ENCODE measurements around the gene EGLN2.
A peak's percentile ranks its signal among the peaks of the same experiment; 100 is the strongest.
"Not testable (repeated sequence)": the region's sequence is repeated elsewhere in the genome, so short reads cannot be mapped to it uniquely, and the experiment has no call there.

EGLN2 gene

DNA sequence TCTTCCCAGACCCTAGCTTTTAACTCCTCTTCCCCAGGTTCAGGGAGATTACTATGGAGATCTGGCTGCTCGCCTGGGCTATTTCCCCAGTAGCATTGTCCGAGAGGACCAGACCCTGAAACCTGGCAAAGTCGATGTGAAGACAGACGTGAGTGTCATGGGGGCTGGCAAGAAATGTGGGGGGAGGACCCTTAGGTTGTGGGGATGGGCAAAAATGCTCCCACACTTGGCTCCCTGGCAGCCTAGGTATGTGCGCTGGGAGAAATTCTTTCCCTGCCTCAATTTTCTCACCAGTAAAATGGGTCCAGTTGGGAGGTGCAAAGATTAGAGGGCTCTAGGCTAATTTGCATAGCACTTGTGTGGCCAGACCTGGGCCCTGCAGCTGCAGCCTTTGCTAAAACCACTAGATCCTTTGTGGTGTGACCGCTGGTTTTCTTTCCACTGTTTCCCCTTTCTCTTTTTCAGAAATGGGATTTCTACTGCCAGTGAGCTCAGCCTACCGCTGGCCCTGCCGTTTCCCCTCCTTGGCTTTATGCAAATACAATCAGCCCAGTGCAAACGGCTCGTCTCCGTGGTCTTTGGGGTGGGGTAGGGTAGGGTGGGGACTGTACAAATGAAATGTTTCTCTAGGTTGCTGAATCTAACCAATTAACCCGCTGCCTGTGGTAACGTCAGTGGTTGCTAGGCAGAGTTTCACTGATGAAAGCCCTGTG, 21.9 kb upstream of the EGLN2 start:
- peak; percentile 97 for DNase-seq

DNA sequence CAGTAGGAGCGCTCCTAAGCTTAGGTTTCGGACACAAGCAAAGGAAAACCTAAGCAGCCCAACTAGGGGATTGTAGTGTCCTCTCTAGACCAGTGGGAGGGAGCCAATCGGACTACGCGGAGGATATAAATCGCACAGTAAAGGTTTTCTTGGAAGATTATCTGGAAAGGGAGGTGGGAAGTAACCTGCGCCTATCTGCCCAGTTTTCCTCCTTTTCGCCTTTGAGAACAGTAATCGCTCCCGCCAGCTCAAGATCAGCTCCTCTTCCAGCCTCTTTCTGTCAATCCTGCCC, 21.4 kb upstream of the EGLN2 start:
- no peak for DNase-seq

DNA sequence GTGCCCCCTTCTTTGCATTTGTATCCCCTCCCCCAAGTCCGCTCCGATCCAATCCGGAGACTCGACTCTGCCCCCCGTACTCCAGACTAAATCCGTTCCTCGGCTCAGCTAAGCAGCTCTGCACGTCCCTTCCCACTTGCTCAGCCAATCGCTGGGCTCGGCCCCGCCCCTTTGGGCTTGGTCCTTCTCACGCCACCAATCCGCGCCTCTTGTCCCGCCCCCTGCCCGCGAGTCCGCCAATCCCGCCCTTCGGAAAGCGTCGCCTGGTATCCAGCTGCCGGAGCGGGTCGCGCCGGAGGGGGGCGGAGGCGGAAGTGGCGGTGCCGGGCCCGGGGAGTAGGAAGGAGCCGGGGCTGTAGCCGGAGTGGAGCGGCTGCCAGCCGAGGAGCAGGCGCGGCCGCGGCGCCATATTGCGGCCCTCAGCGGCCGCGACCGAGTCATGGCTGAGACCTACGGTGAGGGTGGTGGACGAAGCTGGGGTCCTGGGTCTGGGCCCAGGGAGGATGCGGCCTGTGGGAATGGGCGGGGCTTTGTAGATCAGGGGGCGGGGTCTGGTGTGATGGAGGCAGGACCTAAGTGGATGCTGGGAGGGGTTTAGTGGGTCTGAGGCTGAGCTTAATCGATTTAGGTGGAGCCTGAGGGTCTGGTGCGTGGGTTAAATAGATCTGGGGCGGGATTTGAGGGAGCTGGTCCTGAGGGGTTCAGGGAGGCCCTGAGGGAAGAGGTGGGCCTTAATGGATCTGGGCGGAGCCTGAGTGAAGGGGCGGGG, 20.9 kb upstream of the EGLN2 start, which contains the start of gene RAB4B:
TSS of gene RAB4B (plus strand) at position 311 of the 769 bp plus-strand sequence. CDS start at position 440, 129 bp downstream.
- peak; percentile 99 for DNase-seq

DNA sequence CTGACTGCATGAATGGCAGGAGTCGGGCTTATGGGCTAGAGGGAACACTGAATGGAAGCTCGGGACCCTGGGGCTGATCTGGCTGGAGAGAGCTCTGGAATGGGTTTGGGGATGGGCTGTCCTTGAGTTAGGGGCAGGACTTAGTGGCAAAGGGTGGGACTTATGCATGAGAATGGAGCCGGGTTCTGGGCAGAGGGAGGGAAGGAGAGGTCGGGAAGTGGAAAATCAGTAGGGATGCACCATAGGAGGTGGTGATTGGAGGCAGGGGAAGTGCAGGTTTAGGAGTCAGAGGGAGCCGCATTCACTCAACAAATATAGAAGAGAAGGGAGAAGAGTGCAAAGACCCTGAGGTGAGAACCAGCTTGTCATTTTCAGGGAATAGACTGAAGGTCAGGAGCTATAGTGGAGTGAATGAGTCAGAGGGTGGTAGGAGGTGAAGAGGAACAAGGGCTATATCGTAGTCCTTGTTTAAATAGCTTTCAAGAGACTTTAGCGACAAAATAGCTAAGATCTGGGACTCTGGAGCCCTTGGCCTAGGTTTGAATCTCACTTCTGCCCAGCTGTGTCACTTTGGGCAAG, 20.2 kb upstream of the EGLN2 start:
- DNase-seq: no peak

DNA sequence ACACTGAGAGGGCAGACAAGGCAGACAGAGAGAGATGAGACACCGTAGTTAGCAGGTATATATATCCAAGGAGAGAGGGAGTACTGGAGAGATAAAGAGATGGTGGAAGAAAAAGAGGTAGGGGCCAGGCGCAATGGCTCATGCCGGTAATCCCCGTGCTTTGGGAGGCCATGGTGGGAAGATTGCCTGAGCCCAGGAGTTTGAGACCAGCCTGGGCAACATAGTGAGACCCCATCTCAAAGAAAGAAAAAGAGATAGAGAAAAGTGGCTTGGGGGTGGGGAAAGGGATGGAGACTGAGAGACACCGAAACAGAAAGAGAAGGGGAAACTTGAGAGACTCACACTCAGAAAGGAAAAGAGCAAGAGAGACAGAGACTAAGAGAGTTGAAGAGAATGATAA, 18.4 kb upstream of the EGLN2 start:
- no peak for DNase-seq

DNA sequence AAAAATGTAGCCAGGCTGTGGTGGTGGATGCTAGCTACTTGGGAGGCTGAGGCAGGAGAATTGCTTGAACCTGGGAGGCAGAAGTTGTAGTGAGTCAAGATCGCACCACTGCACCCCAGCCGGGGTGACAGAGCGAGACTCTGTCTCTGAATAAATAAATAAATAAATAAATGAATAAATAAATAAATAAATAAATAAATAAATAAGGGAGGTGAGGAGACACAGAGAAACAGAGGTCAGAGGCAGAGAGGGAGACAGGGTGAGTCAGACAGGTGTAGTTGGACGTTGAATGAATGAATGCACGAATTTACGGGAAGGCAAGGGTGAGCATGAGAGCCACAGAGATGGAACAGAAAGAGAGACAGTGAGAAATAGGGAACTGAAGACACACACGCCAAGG, 17.9 kb upstream of the EGLN2 start:
- no peak for DNase-seq

DNA sequence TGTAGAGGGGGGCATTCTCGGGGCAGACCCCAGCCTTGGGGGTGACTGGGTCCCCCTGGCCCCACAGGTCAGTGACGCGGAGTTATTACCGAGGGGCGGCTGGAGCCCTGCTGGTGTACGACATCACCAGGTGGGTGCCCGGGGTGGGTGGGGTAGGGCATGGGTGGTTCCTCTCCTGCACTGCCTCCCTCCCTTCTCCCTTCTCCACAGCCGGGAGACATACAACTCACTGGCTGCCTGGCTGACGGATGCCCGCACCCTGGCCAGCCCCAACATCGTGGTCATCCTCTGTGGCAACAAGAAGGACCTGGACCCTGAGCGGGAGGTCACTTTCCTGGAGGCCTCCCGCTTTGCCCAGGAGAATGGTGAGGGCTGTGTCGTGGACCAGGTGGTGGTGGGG, 15.3 kb upstream of the EGLN2 start:
- DNase-seq: no peak

DNA sequence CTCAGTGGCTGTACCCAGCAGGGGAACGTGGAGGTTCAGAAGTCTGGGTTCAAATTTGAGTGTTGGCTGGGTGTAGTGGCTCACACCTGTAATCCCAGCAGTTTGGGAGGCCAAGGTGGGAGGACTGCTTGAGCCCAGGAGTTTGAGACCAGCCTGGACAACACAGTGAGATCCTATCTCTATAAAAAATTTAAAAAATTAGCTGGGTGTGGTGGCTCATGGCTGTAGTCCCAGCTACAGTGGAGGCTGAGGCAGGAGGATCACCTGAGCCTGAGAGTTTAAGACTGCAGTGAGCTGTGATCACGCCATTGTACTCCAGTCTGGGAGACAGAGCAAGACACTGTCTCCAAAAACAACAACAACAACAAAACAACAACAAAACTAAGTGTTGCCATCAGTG, 14.8 kb upstream of the EGLN2 start:
- not testable (repeated sequence) for DNase-seq

DNA sequence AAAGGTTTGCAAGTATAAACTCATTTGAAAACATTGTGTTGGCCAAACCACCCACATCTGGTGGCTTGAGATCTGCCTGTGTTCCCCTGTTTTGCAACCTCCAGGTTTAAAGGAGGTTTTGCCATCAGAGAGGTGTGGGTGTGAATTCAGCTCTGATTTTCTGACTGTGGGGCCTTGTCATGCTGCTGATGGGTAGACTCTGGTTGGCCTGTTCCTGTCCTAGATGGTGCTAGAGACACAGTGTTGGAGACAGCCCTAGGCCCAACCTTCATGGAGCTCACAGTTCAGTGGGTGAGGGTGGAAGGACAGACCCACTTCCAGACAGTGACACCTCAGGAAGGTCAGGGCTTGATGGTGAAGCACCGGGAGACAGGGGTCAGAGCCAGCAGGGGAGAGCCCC, 13.5 kb upstream of the EGLN2 start:
- DNase-seq: no peak

DNA sequence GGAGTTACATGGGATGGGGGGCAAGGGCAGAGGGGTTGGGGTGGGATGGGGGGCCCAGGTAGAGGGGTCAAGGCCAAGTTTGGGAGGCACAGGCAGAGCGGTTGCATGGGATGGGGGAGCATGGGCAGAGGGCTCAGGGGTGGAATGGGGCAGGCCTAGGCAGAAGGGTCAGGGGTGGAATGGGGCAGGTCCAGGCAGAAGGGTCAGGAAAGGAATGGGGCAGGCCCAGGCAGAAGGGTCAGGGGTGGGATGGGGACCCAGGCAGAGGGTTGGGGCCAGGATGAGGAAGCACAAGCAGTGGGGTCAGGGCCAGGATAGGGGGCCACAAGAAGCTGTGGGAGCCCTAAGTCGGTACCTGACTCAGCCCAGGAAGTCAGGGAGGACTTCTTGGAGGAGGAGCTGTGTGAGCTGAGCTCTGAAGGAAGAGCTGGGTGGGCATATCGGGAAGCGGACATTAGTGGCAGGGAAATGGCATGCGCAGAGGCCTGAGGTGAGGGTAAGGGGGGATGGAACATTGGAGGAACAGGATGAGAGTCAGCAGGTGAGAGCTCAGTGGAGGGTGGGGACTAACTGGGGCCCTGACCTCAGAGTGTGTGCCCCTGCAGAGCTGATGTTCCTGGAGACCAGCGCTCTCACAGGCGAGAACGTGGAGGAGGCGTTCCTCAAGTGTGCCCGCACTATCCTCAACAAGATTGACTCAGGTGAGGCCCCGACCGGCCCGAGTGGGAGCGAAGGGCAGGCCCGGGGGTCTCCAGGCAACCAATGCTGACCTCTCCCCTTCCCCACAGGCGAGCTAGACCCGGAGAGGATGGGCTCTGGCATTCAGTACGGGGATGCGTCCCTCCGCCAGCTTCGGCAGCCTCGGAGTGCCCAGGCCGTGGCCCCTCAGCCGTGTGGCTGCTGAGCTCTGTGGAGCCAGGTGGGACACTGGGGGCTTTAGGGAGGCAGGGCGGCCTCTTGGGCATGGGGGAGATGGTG, 12.6 kb upstream of the EGLN2 start:
- no peak for DNase-seq

DNA sequence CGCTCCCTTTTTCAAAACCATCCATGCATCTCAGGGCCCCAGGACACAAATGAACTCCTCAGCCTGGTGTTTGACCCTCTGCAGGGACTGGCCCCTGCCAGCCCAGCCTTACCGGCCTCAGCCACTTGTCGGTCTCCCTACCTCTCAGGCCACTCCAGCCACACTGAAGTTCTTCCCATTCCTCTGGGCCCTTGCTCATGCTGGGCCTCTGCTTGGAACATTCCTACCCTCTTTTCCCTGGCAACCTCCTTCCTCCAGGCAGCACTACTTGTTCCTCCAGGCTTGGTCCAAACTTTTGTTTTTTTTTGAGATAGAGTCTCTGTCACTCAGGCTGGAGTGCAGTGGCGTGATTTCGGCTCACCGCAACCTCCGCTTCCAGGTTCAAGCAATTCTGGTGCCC, 7.6 kb upstream of the EGLN2 start:
- DNase-seq: no peak

DNA sequence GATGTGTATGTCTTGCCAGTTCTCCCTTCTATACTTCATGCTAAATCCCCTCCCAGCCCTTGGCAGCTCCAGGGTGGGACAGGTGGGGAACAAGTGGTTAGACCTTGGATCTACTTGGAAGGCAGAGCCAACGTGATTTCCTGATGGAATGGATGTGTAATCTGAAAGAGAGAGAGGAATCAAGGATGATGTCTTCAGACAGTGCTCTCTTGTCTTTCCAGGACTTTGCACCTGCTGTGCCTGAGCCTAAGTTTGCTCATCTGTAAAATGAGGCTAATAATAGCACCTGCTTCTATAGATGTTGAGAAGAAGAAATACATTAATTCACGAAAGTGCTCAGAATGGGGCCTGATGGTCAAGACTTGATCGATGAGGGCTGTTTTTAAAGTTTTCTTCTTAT, 7.0 kb upstream of the EGLN2 start:
- DNase-seq: no peak

DNA sequence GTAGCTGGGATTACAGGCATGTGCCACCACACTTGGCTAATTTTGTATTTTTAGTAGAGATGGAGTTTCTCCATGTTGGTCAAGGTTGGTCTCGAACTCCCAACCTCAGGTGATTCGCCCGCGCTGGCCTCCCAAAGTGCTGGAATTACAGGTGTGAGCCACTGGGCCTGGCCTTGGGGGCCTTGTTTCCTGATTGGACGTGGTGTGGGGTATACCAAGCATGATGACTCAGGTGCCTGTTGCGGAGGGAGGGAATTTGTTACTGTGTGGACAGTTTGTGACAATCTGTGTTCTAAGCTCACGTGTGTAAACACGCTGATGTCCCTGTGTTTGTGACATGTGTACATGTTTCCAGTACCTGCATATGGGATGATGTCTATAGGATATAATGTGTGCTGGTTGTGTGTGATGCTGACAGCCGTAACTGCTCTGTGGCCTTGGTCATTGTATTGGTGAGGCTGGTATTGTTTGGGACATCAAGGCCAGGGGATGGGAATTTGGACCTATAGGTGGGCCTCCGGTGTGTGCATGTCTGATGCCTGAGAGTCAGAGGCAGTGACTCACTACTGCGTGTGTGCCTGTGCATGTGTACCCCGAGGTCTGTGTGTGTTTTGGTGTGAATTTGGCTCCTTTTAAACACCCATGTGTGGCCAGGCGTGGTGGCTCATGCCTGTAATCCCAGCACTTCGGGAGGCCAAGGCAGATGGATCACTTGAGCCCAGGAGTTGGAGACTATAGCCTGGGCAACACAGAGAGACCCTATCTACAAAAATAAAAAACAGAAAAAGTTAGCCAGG, 1.6 kb upstream of the EGLN2 start:
- DNase-seq: no peak

DNA sequence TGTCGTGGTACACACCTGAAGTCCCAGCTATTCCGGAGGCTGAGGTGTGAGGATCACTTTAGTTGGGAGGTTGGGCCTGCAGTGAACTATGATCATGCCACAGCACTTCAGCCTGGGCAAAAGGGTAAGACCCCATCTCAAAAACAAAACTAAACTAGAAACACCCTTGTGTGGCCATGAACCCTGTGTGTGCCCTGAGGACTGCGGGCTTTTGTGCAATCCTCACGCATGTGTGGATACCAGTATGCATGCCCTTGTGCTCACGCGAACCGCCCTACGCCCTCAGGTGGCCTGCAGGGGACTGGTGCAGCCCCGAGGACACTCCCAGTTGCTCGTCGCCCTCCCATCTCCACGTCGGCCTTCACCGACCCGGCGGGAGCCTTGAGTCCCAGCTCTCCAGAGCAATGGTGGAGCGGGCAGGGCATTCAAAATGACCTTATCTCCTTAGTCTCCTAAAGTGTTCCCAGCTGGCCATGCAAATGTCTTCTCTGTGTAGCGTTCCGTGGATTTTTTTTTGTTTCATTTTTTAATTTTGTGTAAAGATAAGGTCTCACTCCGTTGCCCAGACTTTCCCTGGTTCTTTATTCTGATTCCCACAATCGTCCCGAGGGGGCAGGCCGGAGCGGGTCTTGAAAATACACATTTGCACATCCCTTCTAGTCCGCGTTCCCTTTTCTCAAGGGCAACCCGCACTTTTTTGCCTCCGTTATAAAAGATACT, 868 bp upstream of the EGLN2 start:
- peak; percentile 91 for DNase-seq

DNA sequence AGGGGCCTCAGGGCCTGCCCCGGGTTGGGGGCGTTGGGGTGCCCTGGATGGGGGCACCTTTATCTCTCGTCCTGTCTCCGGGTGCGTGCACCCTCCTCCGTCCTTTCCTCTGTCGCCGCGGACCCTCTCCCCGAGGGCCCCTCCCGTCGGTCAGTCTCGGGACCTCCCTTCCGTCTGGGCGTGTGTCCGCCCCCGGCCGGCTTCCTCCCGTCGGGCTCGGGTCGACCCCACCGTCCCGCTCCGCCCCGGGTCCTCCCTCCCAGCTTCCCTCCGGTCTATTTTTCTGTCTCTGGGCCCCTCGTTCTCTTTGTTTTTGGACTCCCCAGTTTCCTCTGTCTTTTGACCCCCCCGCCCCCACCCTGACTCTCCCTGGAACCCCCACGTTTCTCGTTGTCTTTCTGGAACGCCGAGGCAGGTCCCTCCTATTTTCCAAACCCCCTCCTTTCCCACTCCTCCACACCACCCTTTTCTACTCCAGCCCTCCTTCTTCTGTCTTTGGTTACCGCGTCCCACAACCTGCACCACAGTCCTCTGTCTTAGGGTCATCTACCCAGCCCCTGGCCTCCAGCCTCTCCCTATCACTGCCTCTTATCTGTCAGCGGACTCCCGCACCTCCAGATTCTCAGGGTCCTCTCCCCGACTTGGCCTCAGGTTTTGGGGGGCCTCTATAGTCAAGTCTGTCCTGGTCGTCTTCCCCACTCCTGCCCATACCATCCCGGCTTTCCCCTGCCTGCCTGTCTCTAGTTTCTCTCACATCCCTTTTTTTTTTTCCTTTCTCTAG, 757 bp downstream of the EGLN2 start:
- DNase-seq: no peak

DNA sequence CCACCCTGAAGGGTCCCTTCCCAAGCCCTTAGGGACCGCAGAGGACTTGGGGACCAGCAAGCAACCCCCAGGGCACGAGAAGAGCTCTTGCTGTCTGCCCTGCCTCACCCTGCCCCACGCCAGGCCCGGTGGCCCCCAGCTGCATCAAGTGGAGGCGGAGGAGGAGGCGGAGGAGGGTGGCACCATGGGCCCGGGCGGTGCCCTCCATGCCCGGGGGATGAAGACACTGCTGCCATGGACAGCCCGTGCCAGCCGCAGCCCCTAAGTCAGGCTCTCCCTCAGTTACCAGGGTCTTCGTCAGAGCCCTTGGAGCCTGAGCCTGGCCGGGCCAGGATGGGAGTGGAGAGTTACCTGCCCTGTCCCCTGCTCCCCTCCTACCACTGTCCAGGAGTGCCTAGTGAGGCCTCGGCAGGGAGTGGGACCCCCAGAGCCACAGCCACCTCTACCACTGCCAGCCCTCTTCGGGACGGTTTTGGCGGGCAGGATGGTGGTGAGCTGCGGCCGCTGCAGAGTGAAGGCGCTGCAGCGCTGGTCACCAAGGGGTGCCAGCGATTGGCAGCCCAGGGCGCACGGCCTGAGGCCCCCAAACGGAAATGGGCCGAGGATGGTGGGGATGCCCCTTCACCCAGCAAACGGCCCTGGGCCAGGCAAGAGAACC, 1.5 kb downstream of the EGLN2 start:
- DNase-seq: no peak

DNA sequence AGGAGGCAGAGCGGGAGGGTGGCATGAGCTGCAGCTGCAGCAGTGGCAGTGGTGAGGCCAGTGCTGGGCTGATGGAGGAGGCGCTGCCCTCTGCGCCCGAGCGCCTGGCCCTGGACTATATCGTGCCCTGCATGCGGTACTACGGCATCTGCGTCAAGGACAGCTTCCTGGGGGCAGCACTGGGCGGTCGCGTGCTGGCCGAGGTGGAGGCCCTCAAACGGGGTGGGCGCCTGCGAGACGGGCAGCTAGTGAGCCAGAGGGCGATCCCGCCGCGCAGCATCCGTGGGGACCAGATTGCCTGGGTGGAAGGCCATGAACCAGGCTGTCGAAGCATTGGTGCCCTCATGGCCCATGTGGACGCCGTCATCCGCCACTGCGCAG, 2.0 kb downstream of the EGLN2 start:
- DNase-seq: no peak

DNA sequence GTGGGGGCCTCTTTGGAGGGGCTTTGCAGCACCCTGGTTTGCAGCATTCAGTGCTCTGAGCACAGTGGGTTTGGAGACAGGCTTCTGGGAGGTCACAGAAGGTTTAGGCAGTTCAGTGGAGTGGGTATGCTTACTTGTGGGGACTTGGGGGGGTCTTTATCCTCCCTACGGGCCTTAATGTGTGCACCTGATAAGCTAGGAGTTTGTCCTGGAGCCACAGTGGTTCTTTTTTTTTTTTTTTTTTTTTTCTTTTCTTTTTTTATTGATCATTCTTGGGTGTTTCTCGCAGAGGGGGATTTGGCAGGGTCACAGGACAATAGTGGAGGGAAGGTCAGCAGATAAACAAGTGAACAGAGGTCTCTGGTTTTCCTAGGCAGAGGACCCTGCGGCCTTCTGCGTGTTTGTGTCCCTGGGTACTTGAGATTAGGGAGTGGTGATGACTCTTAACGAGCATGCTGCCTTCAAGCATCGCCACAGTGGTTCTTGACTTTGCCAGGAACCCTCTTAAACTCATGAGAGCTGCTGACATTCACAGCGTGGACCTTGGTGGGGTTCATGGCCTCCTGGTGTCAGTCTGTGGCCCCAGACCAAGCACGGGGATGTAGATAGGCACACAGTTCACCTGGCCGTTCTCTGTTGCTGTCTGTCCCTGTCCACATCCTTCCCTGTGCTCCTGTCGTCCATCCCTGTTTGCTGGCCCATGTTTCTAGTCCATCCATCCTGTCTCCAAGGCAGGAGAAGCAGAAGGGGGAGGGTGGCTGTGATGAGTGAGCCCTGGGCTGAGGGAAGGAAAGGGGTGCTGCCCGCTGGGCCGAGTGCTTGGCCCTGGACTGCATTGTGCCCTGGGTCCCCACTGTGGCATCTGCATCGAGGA, 2.7 kb downstream of the EGLN2 start:
- peak; percentile 56 for DNase-seq
